NCI-H1436 (cell line): ENCODE data around the gene IMMP2L.

Experiments used
- DNase-seq: peaks from one replicate; lab custom pipeline; 2025; lab: John Stamatoyannopoulos, UW

IMMP2L gene

GRCh38 chr7:110800984-110801383, 761.3 kb downstream of the IMMP2L start:
- no peak for DNase-seq

- no peak for DNase-seq
Measured at GRCh38 chr7:110797656-110798055, 764.6 kb downstream of the IMMP2L start.

- DNase-seq: no peak
Measured at GRCh38 chr7:110790992-110791391, 771.3 kb downstream of the IMMP2L start.

- DNase-seq: peak; percentile 34
Measured at GRCh38 chr7:110786328-110786965, 775.8 kb downstream of the IMMP2L start.

- DNase-seq: no peak
Measured at GRCh38 chr7:110784749-110785148, 777.5 kb downstream of the IMMP2L start.

GRCh38 chr7:110780712-110781111, 781.6 kb downstream of the IMMP2L start:
- no peak for DNase-seq

- no peak for DNase-seq
Measured at GRCh38 chr7:110779339-110779738, 783.0 kb downstream of the IMMP2L start.

- no peak for DNase-seq
Measured at GRCh38 chr7:110775046-110775445, 787.2 kb downstream of the IMMP2L start.

GRCh38 chr7:110774071-110774470, 788.2 kb downstream of the IMMP2L start:
- no peak for DNase-seq

- DNase-seq: no peak
Measured at GRCh38 chr7:110772615-110773014, 789.7 kb downstream of the IMMP2L start.

GRCh38 chr7:110771717-110772116, 790.6 kb downstream of the IMMP2L start:
- DNase-seq: no peak

- no peak for DNase-seq
Measured at GRCh38 chr7:110767550-110768110, 794.7 kb downstream of the IMMP2L start.

GRCh38 chr7:110766864-110767263, 795.4 kb downstream of the IMMP2L start:
- no peak for DNase-seq

- no peak for DNase-seq
Measured at GRCh38 chr7:110764852-110765251, 797.4 kb downstream of the IMMP2L start.

GRCh38 chr7:110762546-110763225, 799.6 kb downstream of the IMMP2L start:
- no peak for DNase-seq

- no peak for DNase-seq
Measured at GRCh38 chr7:110760341-110760740, 802.0 kb downstream of the IMMP2L start.

- no peak for DNase-seq
Measured at GRCh38 chr7:110759069-110759468, 803.2 kb downstream of the IMMP2L start.

GRCh38 chr7:110754649-110755048, 807.6 kb downstream of the IMMP2L start:
- DNase-seq: no peak

- DNase-seq: no peak
Measured at GRCh38 chr7:110750931-110751605, 811.2 kb downstream of the IMMP2L start.

- DNase-seq: no peak
Measured at GRCh38 chr7:110733221-110733620, 829.1 kb downstream of the IMMP2L start.

GRCh38 chr7:110724811-110725210, 837.5 kb downstream of the IMMP2L start:
- DNase-seq: no peak

- DNase-seq: no peak
Measured at GRCh38 chr7:110721395-110721794, 840.9 kb downstream of the IMMP2L start.

- no peak for DNase-seq
Measured at GRCh38 chr7:110720626-110721025, 841.7 kb downstream of the IMMP2L start.
